IPS-15b (cell line): ENCODE results near the gene BMERB1.
"Not testable (repeated sequence)": the region's sequence is repeated elsewhere in the genome, so short reads cannot be mapped to it uniquely, and the experiment has no call there.

ENCODE experiments used
- H3K27me3 ChIP-seq: one replicate; pipeline ENCODE4 v1.6.1; 2013; ENCODE audit warnings: low read length; ENCODE audit not compliant: control insufficient read depth, insufficient read depth
- H3K36me3 ChIP-seq: one replicate; pipeline ENCODE4 v1.6.1; 2013; ENCODE audit warnings: low read length; ENCODE audit not compliant: control insufficient read depth, insufficient read depth
- H3K4me1 ChIP-seq: one replicate; pipeline ENCODE4 v1.6.1; 2013; ENCODE audit warnings: mild to moderate bottlenecking, low read length; ENCODE audit not compliant: control insufficient read depth, insufficient read depth
- H3K4me3 ChIP-seq: one replicate; pipeline ENCODE4 v1.5.1; 2013; ENCODE audit warnings: low read depth, low read length
- H3K9ac ChIP-seq: one replicate; pipeline ENCODE4 v1.6.1; 2013; ENCODE audit warnings: low read depth, mild to moderate bottlenecking, low read length
- H3K9me3 ChIP-seq: one replicate; pipeline ENCODE4 v1.6.1; 2013; ENCODE audit warnings: mild to moderate bottlenecking, low read length; ENCODE audit not compliant: control insufficient read depth, insufficient read depth

Gene BMERB1

GRCh38 chr16:15553313-15554088 lies 119.1 kb downstream of the BMERB1 start:
- no peaks in the 10 kb centered on the region for H3K9me3 ChIP-seq
- no peak overlapping the region for H3K9ac ChIP-seq
- H3K36me3 ChIP-seq = no peaks in the 10 kb centered on the region
- no peak overlapping the region for H3K4me3 ChIP-seq
- no peaks in the 10 kb centered on the region for H3K27me3 ChIP-seq
- H3K4me1 ChIP-seq = no peaks in the 10 kb centered on the region

GRCh38 chr16:15556130-15556529 lies 121.7 kb downstream of the BMERB1 start:
- Histone ChIP-seq H3K27me3 (no peaks in the 10 kb centered on the region), H3K4me1 (no peaks in the 10 kb centered on the region), H3K9me3 (no peaks in the 10 kb centered on the region), H3K36me3 (no peaks in the 10 kb centered on the region), H3K9ac (no peak overlapping the region), H3K4me3 (no peak overlapping the region)

- no peaks in the 10 kb centered on the region for H3K36me3 ChIP-seq
- H3K9ac ChIP-seq = no peak overlapping the region
- no peaks in the 10 kb centered on the region for H3K9me3 ChIP-seq
- H3K4me3 ChIP-seq = no peak overlapping the region
- no peaks in the 10 kb centered on the region for H3K27me3 ChIP-seq
- no peaks in the 10 kb centered on the region for H3K4me1 ChIP-seq
These were observed 122.9 kb downstream of the BMERB1 start for GRCh38 chr16:15557258-15557657.

- Histone ChIP-seq H3K36me3 (no peaks in the 10 kb centered on the region), H3K4me1 (peaks cover 6% of the 10 kb centered on the region), H3K9ac (no peak overlapping the region), H3K4me3 (no peak overlapping the region), H3K27me3 (no peaks in the 10 kb centered on the region), H3K9me3 (no peaks in the 10 kb centered on the region)
These were observed 124.8 kb downstream of the BMERB1 start for GRCh38 chr16:15559176-15559575.

- Histone ChIP-seq H3K27me3 (no peaks in the 10 kb centered on the region), H3K9me3 (no peaks in the 10 kb centered on the region), H3K4me3 (no peak overlapping the region), H3K36me3 (no peaks in the 10 kb centered on the region), H3K9ac (no peak overlapping the region), H3K4me1 (peaks cover 6% of the 10 kb centered on the region)
These were observed 130.4 kb downstream of the BMERB1 start for GRCh38 chr16:15564604-15565339.

GRCh38 chr16:15566095-15566494 lies 131.7 kb downstream of the BMERB1 start:
- H3K4me1 ChIP-seq = peaks cover 6% of the 10 kb centered on the region
- H3K36me3 ChIP-seq = no peaks in the 10 kb centered on the region
- no peak overlapping the region for H3K9ac ChIP-seq
- H3K9me3 ChIP-seq = no peaks in the 10 kb centered on the region
- H3K4me3 ChIP-seq = no peak overlapping the region
- H3K27me3 ChIP-seq = no peaks in the 10 kb centered on the region

- Histone ChIP-seq H3K4me1 (peaks cover 6% of the 10 kb centered on the region), H3K27me3 (no peaks in the 10 kb centered on the region), H3K9me3 (no peaks in the 10 kb centered on the region), H3K4me3 (no peak overlapping the region), H3K9ac (no peak overlapping the region), H3K36me3 (no peaks in the 10 kb centered on the region)
These were observed 133.4 kb downstream of the BMERB1 start for GRCh38 chr16:15567823-15568222.

- H3K4me1 ChIP-seq, H3K36me3 ChIP-seq, H3K27me3 ChIP-seq, H3K9me3 ChIP-seq, H3K4me3 ChIP-seq, H3K9ac ChIP-seq: not testable (repeated sequence)
These were observed 136.3 kb downstream of the BMERB1 start for GRCh38 chr16:15570666-15571065.

- Histone ChIP-seq H3K9me3 (no peaks in the 10 kb centered on the region), H3K27me3 (no peaks in the 10 kb centered on the region), H3K4me1 (no peaks in the 10 kb centered on the region), H3K9ac (no peak overlapping the region), H3K4me3 (no peak overlapping the region), H3K36me3 (no peaks in the 10 kb centered on the region)
These were observed 137.2 kb downstream of the BMERB1 start for GRCh38 chr16:15571557-15571956.

GRCh38 chr16:15572329-15573001 lies 138.1 kb downstream of the BMERB1 start:
- no peak overlapping the region for H3K4me3 ChIP-seq
- no peaks in the 10 kb centered on the region for H3K4me1 ChIP-seq
- no peaks in the 10 kb centered on the region for H3K27me3 ChIP-seq

GRCh38 chr16:15573274-15573895 lies 139.0 kb downstream of the BMERB1 start:
- Histone ChIP-seq H3K36me3 (no peaks in the 10 kb centered on the region), H3K9me3 (no peaks in the 10 kb centered on the region), H3K27me3 (no peaks in the 10 kb centered on the region), H3K9ac (no peak overlapping the region), H3K4me3 (no peak overlapping the region), H3K4me1 (no peaks in the 10 kb centered on the region)

More at GRCh38 chr16:15572329-15573001, 138.1 kb downstream of the BMERB1 start:
- no peaks in the 10 kb centered on the region for H3K9me3 ChIP-seq
- no peak overlapping the region for H3K9ac ChIP-seq
- H3K36me3 ChIP-seq = no peaks in the 10 kb centered on the region
